ENCODE results near the gene DUSP16.

DNA sequence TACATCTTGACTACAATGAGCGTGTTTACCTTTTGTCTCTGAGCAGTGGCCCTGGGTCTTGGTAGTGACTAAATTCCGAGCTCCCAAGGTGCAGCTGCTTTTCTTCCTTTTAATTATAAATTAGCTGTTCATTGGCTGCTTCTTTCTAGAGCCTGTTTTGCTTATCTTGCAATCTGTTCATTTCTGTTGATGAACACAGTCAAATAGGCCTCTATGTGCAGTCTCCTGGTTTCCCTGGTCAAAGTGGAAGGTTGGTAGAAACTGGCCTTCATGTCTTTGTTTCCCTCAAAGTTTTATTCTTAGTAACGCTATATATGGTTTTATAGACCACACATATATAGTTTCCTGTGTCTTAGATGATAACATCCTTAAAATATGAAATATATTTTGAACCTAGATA, 94.1 kb downstream of the DUSP16 start:
- no peak for TF ChIP-seq POLR2AphosphoS5 (IDR thresholded peaks at IDR 0.05; ENCODE audit: low read depth)
- TF ChIP-seq, protein P1, sequence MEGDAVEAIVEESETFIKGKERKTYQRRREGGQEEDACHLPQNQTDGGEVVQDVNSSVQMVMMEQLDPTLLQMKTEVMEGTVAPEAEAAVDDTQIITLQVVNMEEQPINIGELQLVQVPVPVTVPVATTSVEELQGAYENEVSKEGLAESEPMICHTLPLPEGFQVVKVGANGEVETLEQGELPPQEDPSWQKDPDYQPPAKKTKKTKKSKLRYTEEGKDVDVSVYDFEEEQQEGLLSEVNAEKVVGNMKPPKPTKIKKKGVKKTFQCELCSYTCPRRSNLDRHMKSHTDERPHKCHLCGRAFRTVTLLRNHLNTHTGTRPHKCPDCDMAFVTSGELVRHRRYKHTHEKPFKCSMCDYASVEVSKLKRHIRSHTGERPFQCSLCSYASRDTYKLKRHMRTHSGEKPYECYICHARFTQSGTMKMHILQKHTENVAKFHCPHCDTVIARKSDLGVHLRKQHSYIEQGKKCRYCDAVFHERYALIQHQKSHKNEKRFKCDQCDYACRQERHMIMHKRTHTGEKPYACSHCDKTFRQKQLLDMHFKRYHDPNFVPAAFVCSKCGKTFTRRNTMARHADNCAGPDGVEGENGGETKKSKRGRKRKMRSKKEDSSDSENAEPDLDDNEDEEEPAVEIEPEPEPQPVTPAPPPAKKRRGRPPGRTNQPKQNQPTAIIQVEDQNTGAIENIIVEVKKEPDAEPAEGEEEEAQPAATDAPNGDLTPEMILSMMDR (IDR thresholded peaks at IDR 0.05; ENCODE audit: insufficient read depth, low read length) = no peak
